Measurements from ENCODE around the gene MTMR10. TPM values are rescaled to one million over a fixed set of nuclear protein-coding genes. Genes with fewer than 3 reads are reported as not detected.

MTMR10 gene
- total RNA-seq, 2 experiments from 2014 or later, result 10.1 to 17.6 TPM

DNA sequence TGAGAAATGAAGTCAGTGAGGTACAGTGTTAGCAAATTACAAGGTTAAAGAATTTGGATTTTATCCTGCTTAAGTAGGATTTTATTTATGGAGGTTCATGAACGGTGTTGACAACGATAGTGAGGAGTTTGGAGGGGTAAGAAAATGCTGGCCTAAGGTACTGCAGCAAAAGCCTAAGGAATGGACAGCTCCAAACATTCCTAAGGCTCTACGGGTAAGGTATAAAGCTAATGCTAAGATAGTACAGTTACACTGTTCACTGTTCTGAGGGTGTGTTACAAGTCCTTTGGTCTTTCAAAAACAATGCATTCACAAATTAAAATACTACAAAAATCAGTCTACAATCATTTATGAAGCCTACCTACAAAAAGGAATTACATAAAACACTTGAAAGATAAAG is 7.3 kb downstream of the MTMR10 start:
- H3K36me3 Mint-ChIP-seq (ENCODE audit: low read depth), result peaks cover 27% of the 10 kb centered on the region
- no peaks in the 10 kb centered on the region for H3K27me3 Mint-ChIP-seq
- no peaks in the 10 kb centered on the region for H3K9me3 Mint-ChIP-seq (ENCODE audit: low read depth)
- intact Hi-C loops (cut with DNase I, micrococcal nuclease), result no loop called here
- ChIA-PET POLR2A (no interaction called here), CTCF (interaction anchor here (1.1 kb wide), 1 partner anchor 125 kb away, joined by 3 read pairs; no protein-coding TSS in a partner anchor)
- peaks cover 38% of the 10 kb centered on the region for H3K4me1 Mint-ChIP-seq
- no peak overlapping the region for H3K4me3 Mint-ChIP-seq
- DNase-seq, result no peak
- H3K27ac Mint-ChIP-seq, result no peak overlapping the region
- no peak for ATAC-seq

DNA sequence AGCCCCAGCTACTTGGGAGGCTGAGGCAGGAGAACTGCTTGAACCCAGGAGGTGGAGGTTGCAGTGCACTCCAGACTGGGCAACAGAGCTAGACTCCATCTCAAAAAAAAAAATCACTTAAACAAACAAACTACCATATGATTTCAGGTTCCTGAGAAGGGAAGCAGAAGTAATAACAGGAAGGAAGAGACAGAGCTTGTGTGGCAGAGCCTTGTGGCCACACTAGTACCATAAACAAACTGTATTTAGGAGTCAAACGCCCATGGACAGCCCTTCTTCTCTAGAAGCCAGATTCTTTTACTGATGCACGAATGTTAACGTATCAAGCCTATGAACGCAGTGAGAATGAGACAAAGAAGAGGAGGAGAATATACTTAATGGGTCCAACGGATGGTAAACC is 12.0 kb downstream of the MTMR10 start:
- H3K27me3 Mint-ChIP-seq, result no peaks in the 10 kb centered on the region
- DNase-seq (no peak), ATAC-seq (no peak)
- no peak overlapping the region for H3K27ac Mint-ChIP-seq
- peaks cover 14% of the 10 kb centered on the region for H3K36me3 Mint-ChIP-seq (ENCODE audit: low read depth)
- CTCF ChIA-PET, result interaction anchor here (0.7 to 1.2 kb wide), 2 partner anchors 9 to 21 kb away, joined by 3 read pairs; no protein-coding TSS in a partner anchor
- H3K9me3 Mint-ChIP-seq (ENCODE audit: low read depth), result no peaks in the 10 kb centered on the region
- POLR2A ChIA-PET, result no interaction called here
- no peak overlapping the region for H3K4me3 Mint-ChIP-seq
- H3K4me1 Mint-ChIP-seq, result peaks cover 23% of the 10 kb centered on the region
- intact Hi-C loops (cut with DNase I, micrococcal nuclease), result no loop called here

DNA sequence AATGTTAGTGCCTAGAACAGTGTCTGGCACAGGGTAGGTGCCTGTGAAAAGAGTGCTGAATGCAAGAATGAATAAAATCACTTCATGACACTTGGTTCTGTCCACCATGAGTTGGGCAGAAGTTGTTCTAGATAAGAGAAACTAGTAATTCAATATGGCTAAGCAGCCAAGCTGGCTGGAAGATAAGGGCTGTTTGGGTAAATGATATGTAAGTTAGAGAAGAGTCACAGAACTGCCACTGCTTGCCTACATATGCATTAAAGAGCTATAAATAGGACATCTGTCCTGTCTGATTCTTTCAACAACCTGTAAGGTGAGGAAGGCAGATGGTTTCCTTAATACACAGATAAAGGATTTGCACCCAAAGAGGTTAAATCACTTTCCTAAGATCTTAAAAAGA is 13.1 kb downstream of the MTMR10 start:
- ChIA-PET POLR2A (interaction anchor here (0.6 kb wide), 1 partner anchor 10 kb away, joined by 3 read pairs; no protein-coding TSS in a partner anchor), CTCF (interaction anchor here (1.2 to 1.7 kb wide), 3 partner anchors 10 to 151 kb away, joined by 3 to 4 read pairs (median 3); no protein-coding TSS in a partner anchor)

DNA sequence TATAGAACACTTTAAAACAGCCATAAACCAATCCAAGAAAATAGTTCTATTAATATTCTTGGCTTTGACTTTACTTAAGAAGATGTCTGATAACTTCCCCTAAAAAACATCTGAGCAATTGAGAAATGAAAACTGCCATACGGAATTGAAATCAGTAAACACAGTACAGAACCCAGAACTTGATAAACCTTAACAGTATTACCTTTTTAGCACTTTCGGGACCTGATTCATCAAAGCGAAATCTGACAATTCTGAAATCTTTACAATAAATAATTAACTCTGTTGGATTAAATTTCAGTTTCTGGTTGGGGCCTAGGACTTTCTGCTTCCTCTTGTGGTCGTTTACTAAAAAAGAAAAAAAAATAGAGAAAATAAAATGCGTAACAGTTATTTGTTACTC is 17.3 kb downstream of the MTMR10 start:
- no peaks in the 10 kb centered on the region for H3K9me3 Mint-ChIP-seq (ENCODE audit: low read depth)
- no peaks in the 10 kb centered on the region for H3K27me3 Mint-ChIP-seq
- H3K27ac Mint-ChIP-seq, result no peak overlapping the region
- ChIA-PET CTCF (interaction anchor here (0.6 to 1.3 kb wide), 5 partner anchors 8 to 16 kb away, joined by 3 read pairs; no protein-coding TSS in a partner anchor), POLR2A (no interaction called here)
- peaks cover 16% of the 10 kb centered on the region for H3K36me3 Mint-ChIP-seq (ENCODE audit: low read depth)
- peaks cover 14% of the 10 kb centered on the region for H3K4me1 Mint-ChIP-seq
- no peak overlapping the region for H3K4me3 Mint-ChIP-seq
- intact Hi-C loops (cut with DNase I, micrococcal nuclease), result no loop called here
- ATAC-seq (no peak), DNase-seq (no peak)

More for the DNA sequence above, 13.1 kb downstream of the MTMR10 start:
- Mint-ChIP-seq H3K4me3 (no peak overlapping the region), H3K36me3 (ENCODE audit: low read depth) (peaks cover 16% of the 10 kb centered on the region), H3K4me1 (peaks cover 16% of the 10 kb centered on the region), H3K9me3 (ENCODE audit: low read depth) (no peaks in the 10 kb centered on the region), H3K27me3 (no peaks in the 10 kb centered on the region), H3K27ac (no peak overlapping the region)
- intact Hi-C loops (cut with DNase I, micrococcal nuclease), result no loop called here
- DNase-seq (no peak), ATAC-seq (no peak)

DNA sequence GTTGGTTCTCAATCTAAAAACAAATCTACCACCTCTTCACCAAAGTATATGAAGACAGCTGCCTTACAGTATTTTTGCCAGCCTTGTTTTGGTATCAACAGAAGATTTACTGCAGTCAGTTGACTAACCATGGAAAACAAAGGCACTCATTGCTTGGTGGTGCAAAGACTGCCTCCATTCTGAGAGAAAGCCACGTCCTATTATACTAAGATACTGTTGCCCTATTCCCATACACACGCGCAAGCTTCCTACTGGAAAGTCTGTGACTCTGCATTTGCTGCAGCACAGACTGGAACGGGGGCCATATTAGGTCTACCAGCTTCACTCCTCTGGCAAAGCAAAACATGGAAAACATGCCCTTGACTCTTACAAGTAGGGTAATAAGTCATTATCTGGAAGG is 18.0 kb downstream of the MTMR10 start:
- no peak for DNase-seq
- ChIA-PET POLR2A (no interaction called here), CTCF (interaction anchor here (1.0 to 1.3 kb wide), 2 partner anchors 11 to 12 kb away, joined by 3 read pairs; no protein-coding TSS in a partner anchor)
- Mint-ChIP-seq H3K4me1 (peaks cover 13% of the 10 kb centered on the region), H3K9me3 (ENCODE audit: low read depth) (no peaks in the 10 kb centered on the region), H3K27me3 (no peaks in the 10 kb centered on the region), H3K4me3 (no peak overlapping the region), H3K27ac (no peak overlapping the region), H3K36me3 (ENCODE audit: low read depth) (peaks cover 16% of the 10 kb centered on the region)
- intact Hi-C loops (cut with DNase I, micrococcal nuclease), result no loop called here
- no peak for ATAC-seq

DNA sequence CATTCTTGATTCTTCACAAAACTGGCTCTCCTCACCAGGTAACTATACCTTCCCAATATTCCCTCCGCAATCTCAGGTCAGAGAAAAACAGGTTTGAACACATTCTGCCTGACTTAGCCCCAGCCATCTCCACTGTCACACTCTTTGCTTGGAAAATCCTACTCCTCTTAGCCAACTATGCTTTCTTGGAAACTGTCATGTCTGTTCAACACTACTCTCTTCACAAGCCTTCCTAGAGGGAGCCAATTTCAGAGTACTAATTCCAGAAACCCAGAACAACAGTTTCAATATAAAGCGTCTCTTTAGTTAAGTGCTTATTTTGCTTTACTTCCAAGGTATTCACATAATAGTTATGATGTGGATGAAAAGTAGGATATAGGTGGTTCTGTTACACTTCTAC is 21.7 kb downstream of the MTMR10 start:
- intact Hi-C loops (cut with DNase I, micrococcal nuclease), result no loop called here
- no peak for DNase-seq
- Mint-ChIP-seq H3K36me3 (ENCODE audit: low read depth) (peaks cover 17% of the 10 kb centered on the region), H3K9me3 (ENCODE audit: low read depth) (no peaks in the 10 kb centered on the region), H3K4me3 (no peak overlapping the region), H3K4me1 (peaks cover 10% of the 10 kb centered on the region), H3K27me3 (no peaks in the 10 kb centered on the region), H3K27ac (no peak overlapping the region)
- CTCF ChIA-PET, result interaction anchor here (0.7 kb wide), 1 partner anchor 19 kb away, joined by 3 read pairs; no protein-coding TSS in a partner anchor
- POLR2A ChIA-PET, result no interaction called here
- ATAC-seq, result no peak

DNA sequence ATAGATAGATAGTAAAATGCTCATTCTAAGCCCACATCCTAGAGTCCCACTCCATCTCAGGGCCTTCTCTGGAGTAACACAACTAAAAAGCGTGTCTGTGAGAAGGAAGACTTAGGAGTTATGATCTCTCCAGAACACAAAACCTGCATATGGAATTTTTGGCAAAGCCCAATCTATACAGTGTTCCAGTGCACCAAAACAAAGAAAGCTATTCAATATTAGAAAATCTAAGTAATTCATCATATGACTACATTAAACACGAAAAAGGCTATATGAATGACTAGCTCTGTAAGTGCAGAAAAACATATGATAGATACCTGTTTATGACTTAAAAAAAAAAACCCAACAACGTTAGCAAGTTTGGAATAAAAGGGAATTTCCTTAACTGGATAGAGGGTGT is 27.7 kb downstream of the MTMR10 start:
- intact Hi-C loops (cut with DNase I, micrococcal nuclease), result no loop called here
- peaks cover 12% of the 10 kb centered on the region for H3K4me1 Mint-ChIP-seq
- ATAC-seq, result no peak
- H3K36me3 Mint-ChIP-seq (ENCODE audit: low read depth), result peaks cover 14% of the 10 kb centered on the region
- H3K9me3 Mint-ChIP-seq (ENCODE audit: low read depth), result no peaks in the 10 kb centered on the region
- no peak overlapping the region for H3K4me3 Mint-ChIP-seq
- ChIA-PET CTCF (interaction anchor here (1.0 to 1.5 kb wide), 2 partner anchors 11 to 165 kb away, joined by 3 to 4 read pairs; no protein-coding TSS in a partner anchor), POLR2A (no interaction called here)
- no peak for DNase-seq
- no peaks in the 10 kb centered on the region for H3K27me3 Mint-ChIP-seq
- no peak overlapping the region for H3K27ac Mint-ChIP-seq

DNA sequence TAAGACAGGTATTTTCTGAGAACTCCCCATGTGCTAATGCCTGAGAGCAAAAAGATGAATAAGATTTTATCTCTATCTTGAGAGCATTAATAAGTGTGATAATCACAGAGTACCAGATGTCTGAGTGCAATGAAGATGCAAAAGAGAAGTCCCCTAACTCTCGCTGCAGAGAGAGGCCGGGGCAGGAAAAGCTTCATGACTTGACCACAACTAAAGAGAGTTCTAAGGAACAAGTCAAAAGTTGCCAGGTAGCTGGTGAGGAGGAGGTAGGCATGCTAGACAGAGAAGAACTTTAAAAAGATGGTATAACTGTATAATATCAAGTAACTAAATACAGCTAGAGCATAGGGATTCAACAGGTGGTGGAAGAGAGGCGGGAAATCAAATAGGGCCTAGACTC is 28.8 kb downstream of the MTMR10 start:
- Mint-ChIP-seq H3K27me3 (no peaks in the 10 kb centered on the region), H3K36me3 (ENCODE audit: low read depth) (peaks cover 19% of the 10 kb centered on the region), H3K4me1 (peaks cover 11% of the 10 kb centered on the region), H3K27ac (peak overlapping the region; percentile 3), H3K9me3 (ENCODE audit: low read depth) (no peaks in the 10 kb centered on the region), H3K4me3 (no peak overlapping the region)
- CTCF ChIA-PET, result interaction anchor here (1.0 to 1.4 kb wide), 4 partner anchors 11 to 167 kb away, joined by 3 read pairs; no protein-coding TSS in a partner anchor
- POLR2A ChIA-PET, result interaction anchor here (1.2 kb wide), 1 partner anchor 20 kb away, joined by 3 read pairs; no protein-coding TSS in a partner anchor
- ATAC-seq (no peak), DNase-seq (no peak)
- intact Hi-C loops (cut with DNase I, micrococcal nuclease), result no loop called here

DNA sequence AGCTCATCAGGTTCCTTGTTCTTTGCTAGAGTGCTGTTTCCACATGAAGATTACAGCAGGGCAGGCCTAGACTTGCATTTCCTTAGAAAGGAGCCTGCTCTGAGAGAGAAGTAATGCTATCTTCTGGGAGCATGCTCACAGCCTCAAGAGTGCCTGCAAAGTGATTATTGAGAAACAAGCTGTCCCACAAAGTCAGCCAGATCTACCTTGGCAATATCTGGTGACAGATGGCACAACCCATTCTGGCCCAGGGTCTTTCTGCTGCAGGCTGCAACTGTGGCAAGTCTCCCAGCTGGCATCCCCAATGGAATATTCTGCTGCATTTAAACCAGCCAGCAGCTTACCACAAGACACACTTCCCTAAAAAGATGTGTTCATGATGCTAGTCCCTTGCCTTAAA is 29.3 kb downstream of the MTMR10 start:
- Mint-ChIP-seq H3K4me1 (peaks cover 11% of the 10 kb centered on the region), H3K9me3 (ENCODE audit: low read depth) (no peaks in the 10 kb centered on the region), H3K4me3 (no peak overlapping the region), H3K36me3 (ENCODE audit: low read depth) (peaks cover 22% of the 10 kb centered on the region), H3K27me3 (no peaks in the 10 kb centered on the region), H3K27ac (no peak overlapping the region)
- ATAC-seq, result no peak
- CTCF ChIA-PET, result interaction anchor here (1.1 to 1.4 kb wide), 3 partner anchors 12 to 167 kb away, joined by 3 read pairs; no protein-coding TSS in a partner anchor
- intact Hi-C loops (cut with DNase I, micrococcal nuclease), result no loop called here
- DNase-seq, result no peak
- POLR2A ChIA-PET, result interaction anchor here (1.2 kb wide), 1 partner anchor 20 kb away, joined by 3 read pairs; no protein-coding TSS in a partner anchor

DNA sequence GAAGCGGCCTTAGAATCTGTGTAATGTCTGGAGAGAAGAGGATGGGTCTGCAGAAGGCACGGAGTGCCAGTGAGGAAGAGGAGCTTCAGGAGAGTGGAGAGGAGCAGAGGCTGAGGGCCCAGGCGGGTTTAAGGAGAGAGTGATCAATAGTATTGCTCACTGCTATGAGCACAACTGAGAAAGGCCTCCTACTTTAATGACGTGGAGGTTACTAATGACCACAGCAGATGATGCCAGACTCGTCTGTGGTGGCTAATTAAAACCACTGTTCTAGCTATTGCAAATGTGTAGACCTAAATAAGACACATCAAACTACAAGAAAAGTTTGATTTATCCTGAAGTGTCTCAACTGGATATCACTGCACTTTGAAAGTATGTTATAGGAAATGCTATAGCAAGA is 33.2 kb downstream of the MTMR10 start:
- DNase-seq (no peak), ATAC-seq (no peak)
- Mint-ChIP-seq H3K4me1 (peaks cover 5% of the 10 kb centered on the region), H3K9me3 (ENCODE audit: low read depth) (no peaks in the 10 kb centered on the region), H3K36me3 (ENCODE audit: low read depth) (peaks cover 37% of the 10 kb centered on the region), H3K27me3 (no peaks in the 10 kb centered on the region), H3K4me3 (no peak overlapping the region), H3K27ac (no peak overlapping the region)
- CTCF ChIA-PET, result interaction anchor here (0.6 to 1.2 kb wide), 3 partner anchors 9 to 28 kb away, joined by 3 read pairs; no protein-coding TSS in a partner anchor
- POLR2A ChIA-PET, result no interaction called here
- intact Hi-C loops (cut with DNase I, micrococcal nuclease), result no loop called here

DNA sequence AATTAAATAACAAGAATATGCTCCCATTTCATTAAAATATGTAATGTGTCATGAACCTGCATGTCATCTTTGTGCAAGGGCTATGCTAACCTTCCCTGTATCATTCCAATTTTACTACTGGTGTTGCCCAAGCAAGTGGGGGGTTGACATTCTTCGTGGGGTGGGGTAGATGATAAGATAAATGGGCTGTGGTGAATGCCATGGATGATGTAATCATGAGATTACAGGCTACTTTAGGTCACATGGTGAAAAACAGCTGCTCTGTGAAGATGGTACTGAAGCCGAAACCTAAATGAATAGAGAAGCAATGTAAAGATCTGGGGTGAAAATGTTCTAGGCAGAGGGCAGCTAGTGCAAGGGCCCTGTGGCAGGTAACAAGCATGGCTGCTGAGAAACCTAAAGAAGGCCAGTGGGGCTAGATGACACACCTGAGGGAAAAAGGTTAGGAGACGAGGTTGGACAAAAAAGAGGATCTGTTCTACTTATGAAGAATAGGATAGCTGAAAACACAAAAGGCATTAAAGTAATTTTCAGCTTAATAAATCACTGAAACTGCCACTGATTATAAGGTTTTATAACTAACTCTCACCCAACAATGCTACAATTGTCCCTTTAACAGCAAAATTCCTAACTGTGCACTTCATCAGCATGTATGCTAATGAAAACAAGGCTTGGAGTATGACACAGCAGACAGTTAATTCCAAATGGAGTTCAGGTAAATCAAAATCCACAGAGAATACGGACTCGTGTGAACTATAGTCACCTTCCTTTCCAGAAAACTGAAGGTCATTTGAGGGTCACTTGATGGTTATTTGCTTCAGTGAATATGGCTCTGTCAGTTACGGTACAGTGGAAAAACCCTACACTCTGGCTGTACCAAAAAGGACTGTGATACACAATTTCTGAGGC is 35.0 kb downstream of the MTMR10 start:
- H3K27me3 Mint-ChIP-seq, result no peaks in the 10 kb centered on the region
- H3K27ac Mint-ChIP-seq, result no peak overlapping the region
- H3K36me3 Mint-ChIP-seq (ENCODE audit: low read depth), result peaks cover 53% of the 10 kb centered on the region
- no peaks in the 10 kb centered on the region for H3K4me1 Mint-ChIP-seq
- no peak for ATAC-seq
- ChIA-PET CTCF (interaction anchor here (0.6 kb wide), 1 partner anchor 10 kb away, joined by 3 read pairs; no protein-coding TSS in a partner anchor), POLR2A (no interaction called here)
- intact Hi-C loops (cut with DNase I, micrococcal nuclease), result loop anchor here in 1 of 2 experiments (1.0 kb wide), 1 partner anchor 41 kb away; no protein-coding TSS in a partner anchor
- no peak overlapping the region for H3K4me3 Mint-ChIP-seq
- DNase-seq, result no peak
- no peaks in the 10 kb centered on the region for H3K9me3 Mint-ChIP-seq (ENCODE audit: low read depth)

Measured in activated CD4-positive, alpha-beta T cell treated with anti-CD3 and anti-CD28 coated beads for 36 hours (primary cell).